SU-DHL-6 (cell line): ENCODE data around the gene ARMC5.
A peak's percentile ranks its signal among the peaks of the same experiment; 100 is the strongest.

Source experiments
- H2AFZ ChIP-seq: fragments of 200-600 bp; sonication (generic); 2 replicates; pipeline ENCODE4 v1.6.1; 2014; ENCODE audit warnings: low read depth, mild to moderate bottlenecking, moderate library complexity, mixed read lengths, antibody characterized with exemption, low read length; ENCODE audit not compliant: severe bottlenecking
- H3F3A ChIP-seq: fragments of 200-600 bp; shearing (Covaris generic); 2 replicates; pipeline ENCODE4 v1.6.0; 2016; ENCODE audit warnings: antibody characterized with exemption, mild to moderate bottlenecking; ENCODE audit not compliant: insufficient read depth
- H3K27ac ChIP-seq: fragments of 200-600 bp; sonication (generic); 2 replicates; pipeline ENCODE4 v1.5.1; 2016; ENCODE audit warnings: low read depth, mild to moderate bottlenecking, low read length, moderate library complexity, mixed read lengths
- H3K27me3 ChIP-seq: fragments of 200-600 bp; sonication (generic), shearing (Covaris generic); 2 replicates; pipeline ENCODE4 v1.6.0; 2014; ENCODE audit warnings: mild to moderate bottlenecking, low read length
- H3K36me3 ChIP-seq: fragments of 200-600 bp; sonication (generic); 2 replicates; pipeline ENCODE4 v1.6.1; 2014; ENCODE audit warnings: mild to moderate bottlenecking, low read length, mixed read lengths
- H3K4me2 ChIP-seq: fragments of 300-600, 200-600 bp; shearing (Covaris generic), sonication (generic); 2 replicates; pipeline ENCODE4 v1.6.0; 2014; ENCODE audit warnings: low read length, low read depth, mild to moderate bottlenecking; ENCODE audit not compliant: poor library complexity, severe bottlenecking
- H3K4me3 ChIP-seq: fragments of 200-600 bp; sonication (generic); 2 replicates; pipeline ENCODE4 v1.5.1; 2014; ENCODE audit warnings: antibody characterized with exemption, low read length, mild to moderate bottlenecking, mixed read lengths; ENCODE audit not compliant: insufficient read depth, poor library complexity, severe bottlenecking
- H3K79me2 ChIP-seq: fragments of 200-600 bp; sonication (generic); 2 replicates; pipeline ENCODE4 v1.6.1; 2014; ENCODE audit warnings: mild to moderate bottlenecking, low read length, moderate library complexity; ENCODE audit not compliant: insufficient read depth
- H3K9ac ChIP-seq: fragments of 200-600 bp; sonication (generic); 2 replicates; pipeline ENCODE4 v1.7.0; 2014; ENCODE audit warnings: mild to moderate bottlenecking, low read length
- H3K9me2 ChIP-seq: fragments of 200-600 bp; sonication (generic); replicated peaks from 2 replicates; pipeline ENCODE4 v1.6.1; 2014; ENCODE audit warnings: low read length; ENCODE audit not compliant: insufficient read depth
- H3K9me3 ChIP-seq: fragments of 200-600 bp; sonication (generic); 2 replicates; pipeline ENCODE4 v1.6.1; 2014; ENCODE audit warnings: low read length, mixed read lengths; ENCODE audit not compliant: insufficient read depth
- H4K20me1 ChIP-seq: fragments of 200-600 bp; sonication (generic); 2 replicates; pipeline ENCODE4 v1.6.1; 2014; ENCODE audit warnings: low read depth, mild to moderate bottlenecking, antibody characterized with exemption, low read length, moderate library complexity, mixed read lengths
- CTCF ChIP-seq: fragments of 200-600 bp; sonication (generic); IDR thresholded peaks from one replicate; pipeline ENCODE4 v1.5.1; 2017; ENCODE audit warnings: antibody characterized with exemption, mild to moderate bottlenecking, low read length, moderate library complexity; ENCODE audit not compliant: insufficient read depth, poor library complexity, severe bottlenecking
- EZH2phosphoT487 ChIP-seq: fragments of 200-600 bp; sonication (generic), shearing (Covaris generic); conservative IDR thresholded peaks from 2 replicates; pipeline ENCODE4 v1.6.1; 2018; ENCODE audit warnings: mild to moderate bottlenecking, antibody characterized with exemption, low read length, moderate library complexity, mixed read lengths

Gene ARMC5

DNA sequence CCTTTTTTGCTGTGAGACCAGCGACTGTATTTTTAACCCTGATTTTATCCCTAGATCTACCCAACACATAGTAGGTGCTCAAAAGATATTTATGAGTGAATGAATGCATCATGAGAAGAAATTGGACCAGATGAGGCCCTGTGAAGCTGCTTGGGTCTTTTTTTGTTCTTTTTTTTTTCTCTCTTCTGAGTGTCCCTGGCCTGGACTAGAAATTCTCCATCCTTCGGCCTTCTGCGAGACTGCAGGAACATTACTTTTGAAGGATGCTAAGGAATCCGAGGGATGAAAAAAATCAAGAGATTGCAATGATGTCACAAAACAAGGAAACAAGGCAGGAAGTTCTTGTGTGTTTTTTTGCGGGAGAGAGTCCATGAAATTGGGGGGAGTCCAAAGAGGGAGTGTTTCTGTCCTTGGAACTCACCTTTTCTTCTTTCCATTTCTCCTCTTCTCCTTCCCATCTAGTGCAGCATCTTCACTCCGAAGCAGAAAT lies 49.5 kb downstream of the ARMC5 start:
- Histone ChIP-seq H3K9me3 (no peaks in the 10 kb centered on the region), H3K36me3 (no peaks in the 10 kb centered on the region), H4K20me1 (no peaks in the 10 kb centered on the region)

GRCh38 chr16:31513126-31513525 lies 53.8 kb downstream of the ARMC5 start:
- Histone ChIP-seq H3K4me2 (no peak overlapping the region), H3K27me3 (no peaks in the 10 kb centered on the region), H2AFZ (no peak overlapping the region), H3K9ac (no peak overlapping the region), H3K36me3 (no peaks in the 10 kb centered on the region), H3K9me3 (no peaks in the 10 kb centered on the region), H3K79me2 (no peaks in the 10 kb centered on the region), H3K27ac (no peak overlapping the region), H3K4me3 (no peak overlapping the region), H3F3A (no peaks in the 10 kb centered on the region), H3K9me2 (no peaks in the 10 kb centered on the region), H4K20me1 (no peaks in the 10 kb centered on the region)
- TF ChIP-seq EZH2phosphoT487 (no peak), CTCF (no peak)

More for the DNA sequence above, 49.5 kb downstream of the ARMC5 start:
- H3K27ac ChIP-seq, result peak overlapping the region; percentile 55
- no peak for TF ChIP-seq CTCF
- TF ChIP-seq EZH2phosphoT487, result no peak
- peak overlapping the region; percentile 81 for H3K4me2 ChIP-seq
- no peaks in the 10 kb centered on the region for H3K9me2 ChIP-seq
- peak overlapping the region; percentile 84 for H3K9ac ChIP-seq
- no peaks in the 10 kb centered on the region for H3F3A ChIP-seq
- H3K4me3 ChIP-seq, result peak overlapping the region; percentile 93
- peak overlapping the region; percentile 98 for H2AFZ ChIP-seq
- H3K79me2 ChIP-seq, result peaks cover 11% of the 10 kb centered on the region; the same call in 1 of the 2 replicates
- H3K27me3 ChIP-seq, result no peaks in the 10 kb centered on the region

DNA sequence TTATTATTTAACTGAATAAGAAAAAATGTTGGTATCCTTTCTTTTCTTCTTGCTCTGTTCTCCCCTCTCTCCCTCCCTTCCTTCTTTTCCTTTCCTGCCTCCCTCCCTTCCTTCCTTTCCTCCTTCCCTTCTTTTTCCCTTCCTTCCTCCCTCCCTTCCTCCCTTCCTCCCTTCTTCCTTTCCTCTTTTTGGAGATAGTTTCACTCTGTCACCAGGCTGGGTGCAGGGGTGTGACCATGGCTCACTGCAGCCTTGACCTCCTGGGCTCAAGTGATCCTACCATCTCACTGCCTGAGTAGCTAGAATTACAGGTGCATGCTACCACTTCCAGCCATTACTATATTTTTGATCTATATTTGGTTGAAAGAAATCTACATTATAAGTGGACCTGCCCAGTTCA lies 54.6 kb downstream of the ARMC5 start:
- no peaks in the 10 kb centered on the region for H3K9me3 ChIP-seq
- no peak overlapping the region for H2AFZ ChIP-seq
- no peaks in the 10 kb centered on the region for H3K27me3 ChIP-seq
- H3K36me3 ChIP-seq, result no peaks in the 10 kb centered on the region
- no peaks in the 10 kb centered on the region for H4K20me1 ChIP-seq
- H3K4me2 ChIP-seq, result no peak overlapping the region
- no peak overlapping the region for H3K9ac ChIP-seq
- H3K27ac ChIP-seq, result no peak overlapping the region
- no peaks in the 10 kb centered on the region for H3K9me2 ChIP-seq
- no peak for TF ChIP-seq CTCF
- no peak for TF ChIP-seq EZH2phosphoT487
- H3F3A ChIP-seq, result no peaks in the 10 kb centered on the region
- no peaks in the 10 kb centered on the region for H3K79me2 ChIP-seq
- H3K4me3 ChIP-seq, result no peak overlapping the region
